H1 (cell line): Measurements from ENCODE around the gene GAP43. TPM values are rescaled to one million over a fixed set of nuclear protein-coding genes. Genes with fewer than 3 reads are reported as not detected.
A peak's percentile ranks its signal among the peaks of the same experiment; 100 is the strongest.

Experiments
- CTCF ChIA-PET: fragments of 300-600 bp; sonication (Branson Sonifier 250); formaldehyde crosslinking; loops from one replicate; lab custom pipeline; 2021; ENCODE audit not compliant: partially characterized antibody; lab: Charles Lee
- POLR2A ChIA-PET: fragments of 300-600 bp; sonication (Branson Sonifier 250); formaldehyde crosslinking; loops from one replicate; lab custom pipeline; 2021; ENCODE audit warnings: inconsistent platforms; ENCODE audit not compliant: partially characterized antibody; lab: Charles Lee
- DNase-seq, 2 experiments: peaks; one replicate each; pipeline versions ENCODE4 v3.0.0 to v3.0.0-alpha.2; 2010 to 2022; ENCODE audit warnings: low spot score in 2 of 2, low read depth in 1 of 2, mixed read lengths in 1 of 2
- FAIRE-seq: peaks from 2 replicates; lab custom pipeline; 2011; peaks lifted over from hg19 to GRCh38; lab: Jason Lieb, UNC
- H2AFZ ChIP-seq: 2 replicates; pipeline ENCODE4 v1.8.1; 2012; ENCODE audit warnings: low read length, inconsistent platforms
- H2AK5ac ChIP-seq: 2 replicates; pipeline ENCODE4 v1.6.1; 2013; ENCODE audit warnings: low read depth, low read length
- H2BK120ac ChIP-seq: replicated peaks from 2 replicates; pipeline ENCODE3; 2013; ENCODE audit warnings: low read depth, low read length, inconsistent platforms
- H2BK12ac ChIP-seq: 2 replicates; pipeline ENCODE4 v1.6.1; 2013; ENCODE audit warnings: low read depth, low read length
- H2BK15ac ChIP-seq: 2 replicates; pipeline ENCODE4 v1.6.1; 2013; ENCODE audit warnings: low read length
- H2BK20ac ChIP-seq: 2 replicates; pipeline ENCODE4 v1.6.1; 2013; ENCODE audit warnings: low read length
- H2BK5ac ChIP-seq: 2 replicates; pipeline ENCODE4 v1.6.1; 2013; ENCODE audit warnings: low read depth, low read length
- H3K14ac ChIP-seq: 2 replicates; pipeline ENCODE4 v1.6.1; 2013; ENCODE audit warnings: inconsistent platforms; ENCODE audit not compliant: insufficient read length
- H3K18ac ChIP-seq: 2 replicates; pipeline ENCODE4 v1.6.1; 2013; ENCODE audit warnings: low read length; ENCODE audit errors: extremely low read depth
- H3K23ac ChIP-seq: 2 replicates; pipeline ENCODE4 v1.6.1; 2013; ENCODE audit warnings: inconsistent platforms; ENCODE audit not compliant: insufficient read length
- H3K23me2 ChIP-seq: 2 replicates; pipeline ENCODE4 v1.6.1; 2013; ENCODE audit warnings: low read depth, low read length
- H3K27ac ChIP-seq: 2 replicates; pipeline ENCODE4 v1.6.1; 2011; ENCODE audit warnings: low read depth, low read length, inconsistent platforms
- H3K27me3 ChIP-seq, 4 experiments: replicated peaks in 1 of 4; 1 replicate in 1 of 4; 2 replicates in 3 of 4; pipeline versions ENCODE4 v1.6.1 to v1.8.1; 2011 to 2013; ENCODE audit warnings: low read length in 3 of 4, mild to moderate bottlenecking in 3 of 4, inconsistent platforms in 2 of 4, mixed read lengths in 2 of 4, moderate library complexity in 1 of 4; ENCODE audit not compliant: control insufficient read depth in 3 of 4, insufficient read depth in 3 of 4; ENCODE audit errors: extremely low read depth in 1 of 4
- H3K36me3 ChIP-seq, 4 experiments: 2 replicates each; pipeline versions ENCODE4 v1.6.1 to v1.8.1; 2011 to 2013; ENCODE audit warnings: mild to moderate bottlenecking in 4 of 4, low read length in 3 of 4, moderate library complexity in 2 of 4, control low read depth in 1 of 4, inconsistent platforms in 1 of 4; ENCODE audit not compliant: insufficient read depth in 4 of 4, control insufficient read depth in 2 of 4
- H3K4ac ChIP-seq: replicated peaks from 2 replicates; pipeline ENCODE3; 2013; ENCODE audit warnings: low read length, low read depth, mixed read lengths, inconsistent platforms; ENCODE audit not compliant: insufficient read length
- H3K4me1 ChIP-seq, 4 experiments: replicated peaks in 1 of 4; 1 replicate in 1 of 4; 2 replicates in 3 of 4; pipeline versions ENCODE4 v1.6.1 to v1.8.1; 2011 to 2013; ENCODE audit warnings: low read length in 3 of 4, inconsistent platforms in 2 of 4, mixed read lengths in 1 of 4; ENCODE audit not compliant: insufficient read depth in 4 of 4, control insufficient read depth in 3 of 4
- H3K4me2 ChIP-seq, 2 experiments: 2 replicates each; pipeline versions ENCODE4 v1.6.1 to v1.8.1; 2011 to 2013; ENCODE audit warnings: low read depth in 2 of 2, low read length in 2 of 2, control low read depth in 1 of 2, inconsistent platforms in 1 of 2, mild to moderate bottlenecking in 1 of 2; ENCODE audit not compliant: insufficient read depth in 1 of 2
- H3K4me3 ChIP-seq, 4 experiments: fragments of 200-600, 300-600 bp in 1 of 4; sonication (generic), shearing (Covaris generic), sonication (Bioruptor Twin) in 1 of 4; 2 replicates each; pipeline versions ENCODE4 v1.5.1 to v1.8.1; 2011 to 2016; ENCODE audit warnings: low read length in 4 of 4, low read depth in 3 of 4, control low read depth in 2 of 4, inconsistent platforms in 2 of 4, mild to moderate bottlenecking in 2 of 4, mixed read lengths in 1 of 4, moderate library complexity in 1 of 4; ENCODE audit not compliant: insufficient read depth in 2 of 4; ENCODE audit errors: extremely low read depth in 1 of 4
- H3K56ac ChIP-seq: replicated peaks from 2 replicates; pipeline ENCODE3; 2013; ENCODE audit warnings: low read depth, mild to moderate bottlenecking, mixed read lengths, low read length, inconsistent platforms; ENCODE audit not compliant: insufficient read length
- H3K79me1 ChIP-seq: 2 replicates; pipeline ENCODE4 v1.6.1; 2013; ENCODE audit warnings: low read depth, low read length, control low read depth
- H3K79me2 ChIP-seq, 2 experiments: 2 replicates each; pipeline versions ENCODE4 v1.6.1 to v1.8.1; 2012 to 2013; ENCODE audit warnings: low read length in 2 of 2, mild to moderate bottlenecking in 2 of 2, inconsistent platforms in 1 of 2; ENCODE audit not compliant: insufficient read depth in 2 of 2, control insufficient read depth in 1 of 2
- H3K9ac ChIP-seq, 4 experiments: replicated peaks in 1 of 4; 1 replicate in 1 of 4; 2 replicates in 3 of 4; pipeline versions ENCODE4 v1.6.1 to v1.8.1; 2011 to 2013; ENCODE audit warnings: low read depth in 3 of 4, low read length in 3 of 4, control low read depth in 2 of 4, mild to moderate bottlenecking in 2 of 4, moderate library complexity in 2 of 4, inconsistent platforms in 1 of 4; ENCODE audit errors: extremely low read depth in 1 of 4
- H3K9me3 ChIP-seq, 2 experiments: 2 replicates each; pipeline versions ENCODE4 v1.6.1 to v1.8.1; 2012 to 2013; ENCODE audit warnings: mild to moderate bottlenecking in 2 of 2, moderate library complexity in 2 of 2, control low read depth in 1 of 2, inconsistent platforms in 1 of 2, low read depth in 1 of 2, low read length in 1 of 2, mixed read lengths in 1 of 2; ENCODE audit not compliant: insufficient read depth in 2 of 2
- H4K20me1 ChIP-seq, 2 experiments: replicated peaks in 1 of 2; 2 replicates each; pipeline versions ENCODE3 to v1.8.1; 2011 to 2013; ENCODE audit warnings: inconsistent platforms in 2 of 2, low read length in 2 of 2, mild to moderate bottlenecking in 1 of 2; ENCODE audit not compliant: insufficient read depth in 2 of 2, control insufficient read depth in 1 of 2
- H4K5ac ChIP-seq: 2 replicates; pipeline ENCODE4 v1.6.1; 2013; ENCODE audit warnings: low read length, low read depth, mixed read lengths, inconsistent platforms; ENCODE audit not compliant: insufficient read length
- H4K8ac ChIP-seq: 2 replicates; pipeline ENCODE4 v1.8.0; 2013; ENCODE audit warnings: mild to moderate bottlenecking, moderate library complexity, low read length, inconsistent platforms; ENCODE audit not compliant: insufficient read depth; ENCODE audit errors: extremely low read depth
- H4K91ac ChIP-seq: replicated peaks from 2 replicates; pipeline ENCODE3; 2013; ENCODE audit warnings: low read length, mixed read lengths, inconsistent platforms; ENCODE audit not compliant: insufficient read length
- CEBPB ChIP-seq: IDR thresholded peaks from 2 replicates; pipeline ENCODE4 v1.6.1; 2012; ENCODE audit warnings: low read depth, low read length
- RXRA ChIP-seq: IDR thresholded peaks from 2 replicates; pipeline ENCODE4 v1.6.1; 2011; ENCODE audit warnings: low read depth, mild to moderate bottlenecking, low read length, moderate library complexity; ENCODE audit not compliant: insufficient read depth
- WGBS, 2 experiments: shearing (Covaris generic) in 1 of 2; methylation state at CpG; one replicate each; pipeline versions ENCODE4 v1.1.6 to v1.1.7; 2013 to 2015; ENCODE audit warnings: low lambda C conversion rate in 2 of 2, mixed read lengths in 2 of 2, inconsistent platforms in 1 of 2, low coverage in 1 of 2, missing lambda C conversion rate in 1 of 2; ENCODE audit not compliant: insufficient replicate concordance in 2 of 2, insufficient coverage in 1 of 2, insufficient read length in 1 of 2; ENCODE audit errors: extremely low coverage in 1 of 2, missing lambda C conversion rate in 1 of 2; 5-methylcytosine and 5-hydroxymethylcytosine counted together
- polyA plus RNA-seq, 7 experiments: library from polyadenylated mRNA; depleted of rRNA in 3 of 7; stranded (reverse) in 5 of 7; unstranded in 2 of 7; fragments of >200 nt in 5 of 7; fragments of 200-250 nt in 2 of 7; gene quantifications; 1 replicate in 5 of 7; 2 replicates in 1 of 7; 4 replicates in 1 of 7; pipeline versions ENCODE4 v1.2.1 to v1.2.3, GENCODE V29; 2011 to 2013; ENCODE audit warnings: missing spikeins in 2 of 7, mixed read lengths in 2 of 7
- total RNA-seq: library from RNA; stranded (reverse); fragmentation: NEBNext Ultra II Directional; extraction: Animal tissue kit (Norgen Biotek cat#: 25700); gene quantifications from 2 replicates; pipeline ENCODE4 v1.2.1, GENCODE V29; 2021

Gene GAP43
- total and polyA plus RNA-seq, 2 of the 8 experiments (the other 6 are each of a cell fraction or from before 2014, with no cell fraction given), result 11.2 to 21.9 TPM

DNA sequence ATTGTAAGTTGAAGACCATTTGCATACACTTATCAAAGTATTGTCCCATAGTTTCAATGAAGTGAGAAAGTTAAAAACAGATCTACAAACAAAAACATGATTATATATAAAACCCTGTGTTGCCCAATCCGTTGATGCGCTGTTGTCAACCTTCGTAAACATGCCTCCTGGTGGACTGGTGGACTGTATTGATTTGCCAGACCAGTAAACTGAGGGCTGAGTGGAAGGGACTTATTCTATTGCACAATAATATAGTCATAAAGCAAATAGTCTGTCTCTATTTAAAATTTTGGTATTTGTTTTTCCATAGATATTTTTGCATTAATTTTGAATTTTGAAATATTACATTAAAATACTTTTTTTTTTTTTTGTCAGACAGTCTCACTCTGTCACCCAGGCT, 102.5 kb downstream of the GAP43 start:
- no peaks in the 10 kb centered on the region for H3K79me1 ChIP-seq
- H3K56ac ChIP-seq, result no peak overlapping the region
- TF ChIP-seq RXRA (no peak), CEBPB (0 out of 2 replicates have a peak, but pooled peaks have one; percentile 25)
- H4K8ac ChIP-seq, result no peak overlapping the region
- no peak overlapping the region for H3K27ac ChIP-seq
- H4K91ac ChIP-seq, result no peak overlapping the region
- no peaks in the 10 kb centered on the region for H3K23me2 ChIP-seq
- H4K5ac ChIP-seq, result no peak overlapping the region
- H3K4ac ChIP-seq, result no peak overlapping the region
- WGBS, 2 experiments, result 96% methylated on average over 3 of the region's 3 CpGs; no CpG with 5 or more reads in 1 of the 2 experiments
- H3K4me3 ChIP-seq, result no peak overlapping the region
- CTCF ChIA-PET, result no interaction called here
- no peak overlapping the region for H2BK5ac ChIP-seq
- H2BK15ac ChIP-seq, result no peak overlapping the region
- no peaks in the 10 kb centered on the region for H3K4me1 ChIP-seq
- H3K4me2 ChIP-seq, result no peak overlapping the region
- DNase-seq (no peak), FAIRE-seq (no peak)
- H2AK5ac ChIP-seq, result no peak overlapping the region
- H3K79me2 ChIP-seq, result no peaks in the 10 kb centered on the region
- no peak overlapping the region for H2BK12ac ChIP-seq
- no peaks in the 10 kb centered on the region for H3K9me3 ChIP-seq
- no peaks in the 10 kb centered on the region for H4K20me1 ChIP-seq
- no peak overlapping the region for H3K9ac ChIP-seq
- POLR2A ChIA-PET, result no interaction called here
- H3K14ac ChIP-seq, result no peak overlapping the region
- no peaks in the 10 kb centered on the region for H3K36me3 ChIP-seq
- no peak overlapping the region for H3K18ac ChIP-seq
- H3K27me3 ChIP-seq, result peaks cover 0 to 1% (median 0%) of the 10 kb centered on the region in 4 experiments; a peak in 1 of 7 replicates
- no peak overlapping the region for H2BK20ac ChIP-seq
- H2AFZ ChIP-seq, result no peak overlapping the region
- H3K23ac ChIP-seq, result no peak overlapping the region
- no peak overlapping the region for H2BK120ac ChIP-seq
